Measurements from ENCODE around the gene GID8. TPM values are rescaled to one million over a fixed set of nuclear protein-coding genes. Genes with fewer than 3 reads are reported as not detected.

GID8 gene
- polyA plus RNA-seq, 1 experiment: 23.4 TPM

GRCh38 chr20:62979876-62980373 is 42.0 kb downstream of the GID8 start:
- H3K27me3 ChIP-seq (ENCODE audit: control insufficient read depth, insufficient read depth, low read length): peaks cover 39% of the 10 kb centered on the region
- DNase-seq (ENCODE audit: low read depth): no peak
- H3K36me3 ChIP-seq (ENCODE audit: control insufficient read depth, insufficient read depth, low read length): no peaks in the 10 kb centered on the region
- no peak overlapping the region for H3K4me3 ChIP-seq (ENCODE audit: low read depth, low read length)
- TF ChIP-seq, protein P1, sequence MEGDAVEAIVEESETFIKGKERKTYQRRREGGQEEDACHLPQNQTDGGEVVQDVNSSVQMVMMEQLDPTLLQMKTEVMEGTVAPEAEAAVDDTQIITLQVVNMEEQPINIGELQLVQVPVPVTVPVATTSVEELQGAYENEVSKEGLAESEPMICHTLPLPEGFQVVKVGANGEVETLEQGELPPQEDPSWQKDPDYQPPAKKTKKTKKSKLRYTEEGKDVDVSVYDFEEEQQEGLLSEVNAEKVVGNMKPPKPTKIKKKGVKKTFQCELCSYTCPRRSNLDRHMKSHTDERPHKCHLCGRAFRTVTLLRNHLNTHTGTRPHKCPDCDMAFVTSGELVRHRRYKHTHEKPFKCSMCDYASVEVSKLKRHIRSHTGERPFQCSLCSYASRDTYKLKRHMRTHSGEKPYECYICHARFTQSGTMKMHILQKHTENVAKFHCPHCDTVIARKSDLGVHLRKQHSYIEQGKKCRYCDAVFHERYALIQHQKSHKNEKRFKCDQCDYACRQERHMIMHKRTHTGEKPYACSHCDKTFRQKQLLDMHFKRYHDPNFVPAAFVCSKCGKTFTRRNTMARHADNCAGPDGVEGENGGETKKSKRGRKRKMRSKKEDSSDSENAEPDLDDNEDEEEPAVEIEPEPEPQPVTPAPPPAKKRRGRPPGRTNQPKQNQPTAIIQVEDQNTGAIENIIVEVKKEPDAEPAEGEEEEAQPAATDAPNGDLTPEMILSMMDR (IDR thresholded peaks at IDR 0.05; ENCODE audit: insufficient read depth, low read depth, low read length): no peak
- ChIA-PET CTCF (interaction anchor here (0.7 to 1.7 kb wide), 3 partner anchors 9 to 517 kb away, joined by 3 to 6 read pairs (median 3); no protein-coding TSS in a partner anchor), POLR2A (no interaction called here)

DNA sequence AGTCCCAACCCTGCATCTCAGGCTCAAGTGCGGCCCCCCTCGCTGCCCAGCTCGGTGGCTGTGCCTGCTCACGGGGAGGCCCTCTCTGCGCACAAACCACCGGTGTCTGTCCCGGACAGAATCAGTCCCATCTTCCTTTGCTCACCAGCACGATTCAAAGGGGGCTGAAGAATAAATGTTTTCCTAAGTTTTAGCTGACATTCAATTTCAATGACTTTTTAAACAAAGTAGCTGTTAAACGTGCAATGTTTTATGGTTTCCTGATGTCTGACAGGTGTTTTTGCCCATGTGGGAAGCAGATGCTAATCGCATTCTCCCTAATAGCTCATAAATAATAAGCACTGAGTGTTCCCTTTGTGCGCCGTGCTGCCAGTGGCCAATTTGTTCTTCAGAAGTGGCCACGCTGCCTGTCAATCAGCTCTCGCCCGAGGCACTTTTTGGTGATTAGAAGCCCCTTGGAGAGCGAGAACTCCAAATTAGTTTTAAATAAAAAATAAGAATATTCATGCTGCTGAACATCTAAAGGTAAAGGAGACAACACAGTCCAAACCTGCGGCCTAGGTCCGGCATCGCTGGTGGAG is 42.5 kb downstream of the GID8 start:
- TF ChIP-seq, protein P1 (IDR thresholded peaks at IDR 0.05; ENCODE audit: insufficient read depth, low read depth, low read length): no peak
- ChIA-PET POLR2A (no interaction called here), CTCF (interaction anchor here (1.3 to 2.9 kb wide), 3 partner anchors 8 to 516 kb away, joined by 3 to 17 read pairs (median 6); no protein-coding TSS in a partner anchor)
- DNase-seq (ENCODE audit: low read depth): peak; percentile 5
- Histone ChIP-seq H3K27me3 (ENCODE audit: control insufficient read depth, insufficient read depth, low read length) (peaks cover 36% of the 10 kb centered on the region), H3K36me3 (ENCODE audit: control insufficient read depth, insufficient read depth, low read length) (no peaks in the 10 kb centered on the region), H3K4me3 (ENCODE audit: low read depth, low read length) (no peak overlapping the region)

GRCh38 chr20:62980970-62981369 is 43.0 kb downstream of the GID8 start:
- H3K36me3 ChIP-seq (ENCODE audit: control insufficient read depth, insufficient read depth, low read length): no peaks in the 10 kb centered on the region
- TF ChIP-seq, protein P1 (IDR thresholded peaks at IDR 0.05; ENCODE audit: insufficient read depth, low read depth, low read length): 0 out of 2 replicates have a peak, but pooled peaks have one; percentile 7
- H3K27me3 ChIP-seq (ENCODE audit: control insufficient read depth, insufficient read depth, low read length): peaks cover 35% of the 10 kb centered on the region
- ChIA-PET CTCF (interaction anchor here (2.9 kb wide), 1 partner anchor 8 kb away, joined by 17 read pairs; no protein-coding TSS in a partner anchor), POLR2A (no interaction called here)
- DNase-seq (ENCODE audit: low read depth): no peak
- H3K4me3 ChIP-seq (ENCODE audit: low read depth, low read length): no peak overlapping the region

- DNase-seq (ENCODE audit: low read depth): no peak
- no peak overlapping the region for H3K4me3 ChIP-seq (ENCODE audit: low read depth, low read length)
- TF ChIP-seq, protein P1 (IDR thresholded peaks at IDR 0.05; ENCODE audit: insufficient read depth, low read depth, low read length): no peak
- peaks cover 37% of the 10 kb centered on the region for H3K27me3 ChIP-seq (ENCODE audit: control insufficient read depth, insufficient read depth, low read length)
- no peaks in the 10 kb centered on the region for H3K36me3 ChIP-seq (ENCODE audit: control insufficient read depth, insufficient read depth, low read length)
- POLR2A ChIA-PET: no interaction called here
- CTCF ChIA-PET: interaction anchor here (2.9 kb wide), 1 partner anchor 10 kb away, joined by 17 read pairs; no protein-coding TSS in a partner anchor
Measured at GRCh38 chr20:62982124-62983075, 44.5 kb downstream of the GID8 start.

DNA sequence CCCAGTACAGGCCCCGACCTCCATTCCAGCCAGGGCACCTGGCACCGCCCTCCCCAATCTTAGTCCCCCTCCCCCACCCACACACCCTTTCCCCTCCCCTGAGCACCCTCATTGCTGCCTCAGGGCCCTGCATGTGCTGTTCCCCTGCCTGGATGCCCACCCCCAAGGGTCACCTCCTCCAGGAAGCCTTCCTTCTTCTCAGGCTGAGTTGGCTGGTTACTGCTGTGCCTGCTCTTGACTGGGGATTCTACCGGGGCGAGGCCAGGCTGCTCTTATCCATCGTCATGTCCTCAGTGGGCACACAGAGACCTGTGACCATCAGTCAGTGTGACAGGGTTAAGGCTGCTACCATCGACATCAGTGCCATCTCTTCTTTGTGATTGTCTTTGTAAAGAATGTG is 45.3 kb downstream of the GID8 start:
- POLR2A ChIA-PET: no interaction called here
- H3K27me3 ChIP-seq (ENCODE audit: control insufficient read depth, insufficient read depth, low read length): peaks cover 37% of the 10 kb centered on the region
- DNase-seq (ENCODE audit: low read depth): no peak
- CTCF ChIA-PET: interaction anchor here (2.9 kb wide), 1 partner anchor 11 kb away, joined by 17 read pairs; no protein-coding TSS in a partner anchor
- no peaks in the 10 kb centered on the region for H3K36me3 ChIP-seq (ENCODE audit: control insufficient read depth, insufficient read depth, low read length)
- H3K4me3 ChIP-seq (ENCODE audit: low read depth, low read length): no peak overlapping the region
- TF ChIP-seq, protein P1 (IDR thresholded peaks at IDR 0.05; ENCODE audit: insufficient read depth, low read depth, low read length): no peak

All from BJ (cell line).